Right lung (tissue), 5 donors: ENCODE data around the gene CHST8. TPM values are rescaled to one million over a fixed set of nuclear protein-coding genes. Genes with fewer than 3 reads are reported as not detected.
"Not testable (repeated sequence)": the region's sequence is repeated elsewhere in the genome, so short reads cannot be mapped to it uniquely, and the experiment has no call there.

ENCODE experiments used
- DNase-seq, 2 donors: peaks; one replicate each; pipeline ENCODE4 v3.0.0-alpha.2; 2013
- polyA plus RNA-seq, 5 donors: library from polyadenylated mRNA; unstranded; fragments of 120-200 nt; gene quantifications; one replicate each; pipeline versions ENCODE4 v1.2.1 to v1.2.3, GENCODE V29; 2013; ENCODE audit warnings: inconsistent platforms in 1 of 5, low replicate concordance in 1 of 5; ENCODE audit not compliant: insufficient read length in 5 of 5, insufficient read depth in 1 of 5

CHST8 gene
- polyA plus RNA-seq, 5 donors: 0.06 to 0.08 TPM; not detected in 3

- not testable (repeated sequence) for DNase-seq
These were observed 3.4 kb upstream of the CHST8 start for GRCh38 chr19:33618363-33618762.

- no peak for DNase-seq
These were observed 2.9 kb upstream of the CHST8 start for GRCh38 chr19:33618884-33619283.

GRCh38 chr19:33620611-33621010 is 1.1 kb upstream of the CHST8 start:
- no peak for DNase-seq

- no peak for DNase-seq
These were observed 528 bp upstream of the CHST8 start for GRCh38 chr19:33621065-33621785.

GRCh38 chr19:33622505-33622808 is 704 bp downstream of the CHST8 start:
- no peak for DNase-seq

- no peak for DNase-seq
These were observed 1.2 kb downstream of the CHST8 start for GRCh38 chr19:33622809-33623511.

GRCh38 chr19:33624586-33624985 is 2.8 kb downstream of the CHST8 start:
- DNase-seq: no peak

- DNase-seq: no peak
These were observed 5.8 kb downstream of the CHST8 start for GRCh38 chr19:33627526-33627925.

GRCh38 chr19:33627962-33628839 is 6.4 kb downstream of the CHST8 start:
- no peak for DNase-seq

- no peak for DNase-seq
These were observed 7.4 kb downstream of the CHST8 start for GRCh38 chr19:33628921-33629825.

GRCh38 chr19:33629826-33630375 is 8.1 kb downstream of the CHST8 start:
- no peak for DNase-seq

GRCh38 chr19:33630880-33631608 is 9.3 kb downstream of the CHST8 start:
- DNase-seq: no peak

- DNase-seq: no peak
These were observed 9.8 kb downstream of the CHST8 start for GRCh38 chr19:33631609-33631973.

- DNase-seq: no peak
These were observed 12.8 kb downstream of the CHST8 start for GRCh38 chr19:33634361-33635091.

GRCh38 chr19:33638167-33639034 is 16.6 kb downstream of the CHST8 start:
- no peak for DNase-seq

- DNase-seq: no peak
These were observed 17.4 kb downstream of the CHST8 start for GRCh38 chr19:33639035-33639681.

- no peak for DNase-seq
These were observed 19.0 kb downstream of the CHST8 start for GRCh38 chr19:33640773-33641172.

GRCh38 chr19:33641261-33641660 is 19.5 kb downstream of the CHST8 start:
- no peak for DNase-seq
